GM20431 (cell line): Measurements from ENCODE around the gene PLEKHA1.

Experiments used
- in situ Hi-C: fragments of 300-500 bp; cut with MseI, MboI; formaldehyde crosslinking; loops from one replicate; pipeline ENCODE4 v1.15.0; 2020; ENCODE audit warnings: low sequenced_read_pairs; ENCODE audit not compliant: unreplicated experiment

Gene PLEKHA1

DNA sequence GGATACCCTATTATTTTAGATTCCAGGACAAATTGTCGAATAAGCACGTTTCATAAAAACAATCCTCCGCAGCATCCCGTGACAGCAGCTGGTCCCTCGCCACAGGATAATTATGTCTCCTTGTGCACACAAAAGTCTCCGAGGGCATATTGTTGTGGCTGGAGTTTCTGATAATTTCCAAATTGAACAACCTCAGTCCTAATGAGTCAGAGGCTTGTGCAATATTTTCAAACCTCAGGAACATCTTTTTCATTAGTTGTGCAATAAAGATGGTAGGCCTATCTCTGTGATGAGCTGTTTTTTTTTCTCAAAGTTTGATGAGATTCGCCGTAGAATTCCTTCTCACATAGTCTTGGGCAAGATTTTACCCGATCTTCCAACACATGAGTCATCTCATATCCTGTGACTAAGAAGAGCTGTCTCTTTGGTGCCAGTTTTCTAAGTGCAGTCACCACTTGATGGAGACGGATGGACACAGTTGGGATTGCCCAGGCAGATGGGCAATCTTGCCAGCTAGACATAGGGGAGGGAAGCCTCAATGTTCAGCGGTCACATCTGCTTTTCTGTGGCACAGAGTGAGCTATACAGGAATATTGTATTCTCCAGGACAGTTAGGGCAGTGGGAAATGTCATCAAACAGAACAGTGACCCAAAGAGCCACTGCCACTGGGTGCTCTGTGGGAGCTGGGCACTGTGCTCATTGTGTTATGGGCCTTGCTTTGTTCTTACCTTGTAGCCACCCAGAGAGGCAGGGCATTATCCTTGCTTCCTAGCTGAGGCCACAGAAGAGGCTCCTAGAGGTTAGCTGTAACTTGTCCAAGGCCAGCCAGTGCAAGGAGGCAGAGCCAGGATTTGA, 94.6 kb downstream of the PLEKHA1 start:
- in situ Hi-C loops, result no loop called here

DNA sequence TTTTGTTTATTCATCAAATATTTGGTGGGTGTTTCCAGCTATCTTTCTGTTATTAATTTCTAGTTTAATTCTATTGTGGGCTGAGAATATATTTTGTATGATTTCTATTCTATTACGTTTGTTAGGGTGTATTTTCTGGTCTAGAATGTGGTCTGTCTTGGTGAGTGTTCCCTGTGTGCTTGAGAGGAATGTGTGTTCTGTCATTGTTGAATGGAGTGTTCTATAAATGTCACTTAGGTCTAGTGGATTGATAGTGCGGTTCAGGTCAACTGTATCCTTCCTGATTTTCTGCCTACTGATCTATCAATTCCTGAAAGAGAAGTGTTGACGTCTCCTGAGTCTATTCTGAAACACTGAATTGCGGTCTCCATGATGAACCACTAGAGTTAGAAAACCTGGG, 95.3 kb downstream of the PLEKHA1 start:
- in situ Hi-C loops, result no loop called here

DNA sequence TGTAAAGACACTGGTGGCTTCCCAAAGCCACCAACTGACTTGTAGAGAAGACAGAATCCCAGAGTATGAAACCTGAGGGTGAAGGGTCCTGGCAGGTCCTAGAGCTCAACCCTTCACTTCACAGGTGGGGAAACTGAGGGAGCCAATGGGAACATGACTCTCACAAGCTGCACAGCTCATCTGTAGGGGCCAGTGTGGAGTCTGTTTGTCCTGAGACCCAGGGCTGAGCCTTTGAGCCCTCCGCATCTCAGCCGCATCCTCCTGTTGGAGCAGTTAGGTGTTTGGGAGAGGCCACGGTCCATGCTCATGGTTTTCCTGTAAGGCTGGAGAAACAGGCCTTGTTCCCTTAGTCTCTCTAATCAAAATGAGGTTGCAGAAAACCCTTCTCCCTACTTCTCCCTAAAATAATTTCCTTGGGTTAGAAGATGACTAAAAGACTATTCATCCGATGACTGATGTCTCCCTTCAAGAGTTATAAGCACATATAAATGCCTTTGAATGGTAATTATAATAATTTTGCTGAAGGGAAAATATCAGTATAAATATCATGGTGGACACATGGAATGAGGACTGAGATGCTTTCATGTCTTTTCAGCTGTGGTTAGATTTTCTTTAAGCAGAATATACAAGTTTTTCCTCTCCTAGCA, 97.1 kb downstream of the PLEKHA1 start:
- in situ Hi-C loops, result no loop called here

- in situ Hi-C loops, result no loop called here
Observed at GRCh38 chr10:122473116-122473515, 98.6 kb downstream of the PLEKHA1 start.

DNA sequence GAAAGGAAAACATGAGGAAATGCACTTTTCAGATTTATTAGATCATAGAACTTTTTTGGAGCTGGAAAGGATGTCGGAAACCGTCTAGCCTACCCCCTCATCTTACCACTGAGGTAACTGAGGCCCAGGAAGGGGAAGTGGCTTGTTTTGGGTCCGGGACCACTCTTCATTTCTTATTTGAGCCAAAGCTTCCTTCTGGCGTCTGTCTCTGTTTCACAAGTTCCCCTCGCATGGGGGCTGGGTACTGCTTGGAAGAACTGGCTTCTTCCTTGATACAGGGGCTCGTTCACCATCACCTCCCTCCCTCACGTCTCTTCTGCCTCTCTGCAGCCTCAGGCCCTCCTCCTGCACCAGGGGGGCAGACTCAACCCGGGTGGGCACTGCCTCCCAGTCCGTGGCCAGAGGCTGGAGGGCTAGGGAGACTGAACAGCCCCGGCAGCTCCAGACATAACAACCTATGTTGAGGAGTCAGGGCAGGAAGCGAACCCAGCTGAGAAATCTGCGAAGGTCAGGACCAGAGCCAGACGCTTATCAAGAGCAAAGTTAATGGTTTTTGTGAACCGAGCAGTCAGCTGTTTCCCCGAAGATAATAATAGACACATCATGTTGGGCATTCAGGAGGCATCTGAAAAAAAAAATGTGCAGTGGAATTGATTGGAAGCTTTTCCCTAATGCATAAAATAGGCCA, 99.8 kb downstream of the PLEKHA1 start:
- in situ Hi-C loops, result no loop called here

GRCh38 chr10:122475100-122475499, 100.6 kb downstream of the PLEKHA1 start:
- in situ Hi-C loops, result no loop called here

DNA sequence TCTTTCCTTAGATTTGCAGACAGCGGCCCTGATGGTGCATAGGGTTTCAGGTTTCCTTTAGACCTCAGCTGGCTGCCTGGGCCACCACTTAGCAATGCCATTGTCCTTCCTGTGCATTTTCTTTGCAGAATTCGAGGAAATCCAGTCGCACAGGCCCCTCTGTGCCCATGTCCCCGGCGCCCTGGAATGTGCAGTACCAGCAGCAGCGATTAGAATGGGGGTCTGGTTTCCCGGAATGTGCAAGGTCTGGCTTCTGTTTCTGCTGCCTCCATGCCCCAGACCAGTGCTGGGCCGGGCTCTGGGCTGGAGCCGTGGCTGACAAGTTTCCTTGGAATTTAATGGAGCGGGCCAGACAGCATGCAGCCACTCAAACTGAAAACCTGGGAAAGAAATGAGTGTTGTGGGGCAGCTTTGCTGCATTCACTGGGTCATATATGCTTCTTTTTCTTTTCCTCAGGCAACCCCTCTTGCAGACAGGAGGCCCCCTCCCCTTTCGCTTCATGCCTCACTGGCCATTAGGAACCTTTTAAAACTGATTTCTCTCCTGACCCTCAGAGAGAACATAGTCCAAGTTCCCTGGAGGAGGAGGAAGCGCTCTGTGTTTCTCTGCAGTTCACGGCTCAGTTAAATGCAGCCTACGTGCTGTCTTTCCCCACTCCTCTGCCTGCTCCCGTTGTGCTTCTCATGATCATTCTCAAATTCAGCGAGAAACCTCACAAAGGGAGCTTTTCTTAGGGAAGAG, 101.3 kb downstream of the PLEKHA1 start:
- in situ Hi-C loops, result no loop called here

DNA sequence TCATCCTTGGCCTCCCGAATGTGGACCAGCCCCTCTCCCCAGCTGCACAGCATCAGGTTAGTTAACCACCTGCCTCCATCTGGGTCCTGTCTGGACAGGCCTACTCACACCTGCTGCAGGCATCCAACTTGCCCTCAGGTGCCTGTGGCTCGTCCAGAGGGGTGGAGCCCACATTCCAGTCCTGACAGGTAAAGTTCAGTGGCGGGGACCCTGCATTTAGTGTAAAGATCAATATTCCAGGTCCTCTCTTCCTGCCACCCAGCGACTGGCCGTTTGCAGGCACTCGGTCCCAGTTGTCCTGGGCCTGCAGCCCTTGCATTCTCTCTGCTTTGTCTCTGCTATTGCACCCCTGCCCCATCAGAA, 101.8 kb downstream of the PLEKHA1 start:
- in situ Hi-C loops, result no loop called here

GRCh38 chr10:122477436-122477835, 102.9 kb downstream of the PLEKHA1 start:
- in situ Hi-C loops, result no loop called here

DNA sequence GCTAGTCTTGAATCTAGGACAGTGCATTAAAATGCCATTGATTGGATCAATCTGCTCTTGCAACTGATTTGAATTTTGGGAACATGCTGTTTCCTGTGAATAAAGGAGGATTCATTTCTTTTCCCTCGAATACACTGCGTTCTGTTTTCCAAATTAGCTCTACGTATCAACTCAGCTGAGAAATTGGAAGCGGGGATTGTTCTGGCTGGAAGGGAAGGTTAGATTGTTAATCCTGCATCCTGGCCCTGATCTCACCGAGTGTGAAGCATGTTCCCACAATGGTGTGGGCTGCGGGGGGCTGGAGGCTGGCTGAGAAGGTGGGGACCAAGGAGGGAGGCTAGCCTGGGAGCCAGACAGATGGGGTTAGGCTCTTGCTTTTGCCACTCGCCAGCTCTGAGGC, 104.5 kb downstream of the PLEKHA1 start:
- in situ Hi-C loops, result no loop called here

GRCh38 chr10:122480146-122480833, 105.8 kb downstream of the PLEKHA1 start:
- in situ Hi-C loops, result no loop called here

DNA sequence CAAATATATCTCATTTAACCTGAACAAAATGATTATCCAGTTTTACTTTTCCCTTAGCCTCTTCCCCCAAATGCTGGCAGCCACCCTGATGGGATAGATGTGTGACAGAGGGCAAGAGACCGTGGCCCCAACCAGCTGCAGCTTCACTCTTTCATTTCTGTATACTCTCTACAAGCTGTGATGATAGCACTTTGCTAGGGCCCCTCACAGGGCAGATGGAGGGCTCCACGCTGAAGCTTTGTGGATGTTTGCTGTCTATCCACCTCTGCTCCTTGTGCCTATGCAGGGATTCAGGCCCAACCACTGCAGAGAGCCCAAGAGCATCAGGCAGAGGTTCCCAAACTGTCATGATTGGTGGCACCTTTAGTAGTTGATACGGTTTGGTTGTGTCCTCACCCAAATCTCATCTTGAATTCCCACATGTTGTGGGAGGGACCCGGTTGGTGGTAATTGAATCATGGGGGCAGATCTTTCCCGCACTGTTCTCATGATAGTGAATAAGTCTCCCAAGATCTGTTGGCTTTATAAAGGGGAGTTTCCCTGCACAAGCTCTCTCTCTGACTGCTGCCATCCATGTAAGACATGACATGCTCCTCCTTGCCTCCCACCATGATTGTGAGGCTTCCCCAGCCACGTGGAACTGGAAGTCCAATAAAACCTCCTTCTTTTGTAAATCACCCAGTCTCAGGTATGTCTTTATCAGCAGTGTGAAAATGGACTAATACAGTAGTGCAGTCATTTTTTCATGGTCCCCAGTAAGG, 107.0 kb downstream of the PLEKHA1 start:
- in situ Hi-C loops, result no loop called here
